ENCODE data around the gene GNGT2.
"Not testable (repeated sequence)": the region's sequence is repeated elsewhere in the genome, so short reads cannot be mapped to it uniquely, and the experiment has no call there.

GRCh38 chr17:49185381-49185780, 25.0 kb downstream of the GNGT2 start:
- not testable (repeated sequence) for TF ChIP-seq CTCF (tag by site-specific recombination; IDR thresholded peaks at IDR 0.05); MYNN (tag by site-specific recombination; IDR thresholded peaks at IDR 0.05; ENCODE audit: borderline replicate concordance); ZNF140 (tag by site-specific recombination; IDR thresholded peaks at IDR 0.05); ZEB2 (tag by site-specific recombination; IDR thresholded peaks at IDR 0.05); ZNF664 (tag by site-specific recombination; IDR thresholded peaks at IDR 0.05)
- TF ChIP-seq, protein P1, sequence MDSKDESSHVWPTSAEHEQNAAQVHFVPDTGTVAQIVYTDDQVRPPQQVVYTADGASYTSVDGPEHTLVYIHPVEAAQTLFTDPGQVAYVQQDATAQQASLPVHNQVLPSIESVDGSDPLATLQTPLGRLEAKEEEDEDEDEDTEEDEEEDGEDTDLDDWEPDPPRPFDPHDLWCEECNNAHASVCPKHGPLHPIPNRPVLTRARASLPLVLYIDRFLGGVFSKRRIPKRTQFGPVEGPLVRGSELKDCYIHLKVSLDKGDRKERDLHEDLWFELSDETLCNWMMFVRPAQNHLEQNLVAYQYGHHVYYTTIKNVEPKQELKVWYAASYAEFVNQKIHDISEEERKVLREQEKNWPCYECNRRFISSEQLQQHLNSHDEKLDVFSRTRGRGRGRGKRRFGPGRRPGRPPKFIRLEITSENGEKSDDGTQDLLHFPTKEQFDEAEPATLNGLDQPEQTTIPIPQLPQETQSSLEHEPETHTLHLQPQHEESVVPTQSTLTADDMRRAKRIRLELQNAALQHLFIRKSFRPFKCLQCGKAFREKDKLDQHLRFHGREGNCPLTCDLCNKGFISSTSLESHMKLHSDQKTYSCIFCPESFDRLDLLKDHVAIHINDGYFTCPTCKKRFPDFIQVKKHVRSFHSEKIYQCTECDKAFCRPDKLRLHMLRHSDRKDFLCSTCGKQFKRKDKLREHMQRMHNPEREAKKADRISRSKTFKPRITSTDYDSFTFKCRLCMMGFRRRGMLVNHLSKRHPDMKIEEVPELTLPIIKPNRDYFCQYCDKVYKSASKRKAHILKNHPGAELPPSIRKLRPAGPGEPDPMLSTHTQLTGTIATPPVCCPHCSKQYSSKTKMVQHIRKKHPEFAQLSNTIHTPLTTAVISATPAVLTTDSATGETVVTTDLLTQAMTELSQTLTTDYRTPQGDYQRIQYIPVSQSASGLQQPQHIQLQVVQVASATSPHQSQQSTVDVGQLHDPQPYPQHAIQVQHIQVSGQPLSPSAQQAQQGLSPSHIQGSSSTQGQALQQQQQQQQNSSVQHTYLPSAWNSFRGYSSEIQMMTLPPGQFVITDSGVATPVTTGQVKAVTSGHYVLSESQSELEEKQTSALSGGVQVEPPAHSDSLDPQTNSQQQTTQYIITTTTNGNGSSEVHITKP (tag by site-specific recombination; IDR thresholded peaks at IDR 0.05): not testable (repeated sequence)

All from HEK293 (cell line).